H1 (cell line): ENCODE results near the gene CXorf65. TPM values are rescaled to one million over a fixed set of nuclear protein-coding genes. Genes with fewer than 3 reads are reported as not detected.

Source experiments
- CTCF ChIA-PET: fragments of 300-600 bp; sonication (Branson Sonifier 250); formaldehyde crosslinking; loops from one replicate; lab custom pipeline; 2021; ENCODE audit not compliant: partially characterized antibody; lab: Charles Lee
- POLR2A ChIA-PET: fragments of 300-600 bp; sonication (Branson Sonifier 250); formaldehyde crosslinking; loops from one replicate; lab custom pipeline; 2021; ENCODE audit warnings: inconsistent platforms; ENCODE audit not compliant: partially characterized antibody; lab: Charles Lee
- DNase-seq, 2 experiments: peaks; one replicate each; pipeline versions ENCODE4 v3.0.0 to v3.0.0-alpha.2; 2010 to 2022; ENCODE audit warnings: low spot score in 2 of 2, low read depth in 1 of 2, mixed read lengths in 1 of 2
- FAIRE-seq: peaks from 2 replicates; lab custom pipeline; 2011; peaks lifted over from hg19 to GRCh38; lab: Jason Lieb, UNC
- H2AFZ ChIP-seq: 2 replicates; pipeline ENCODE4 v1.8.1; 2012; ENCODE audit warnings: low read length, inconsistent platforms
- H2AK5ac ChIP-seq: 2 replicates; pipeline ENCODE4 v1.6.1; 2013; ENCODE audit warnings: low read depth, low read length
- H2BK120ac ChIP-seq: replicated peaks from 2 replicates; pipeline ENCODE3; 2013; ENCODE audit warnings: low read depth, low read length, inconsistent platforms
- H2BK12ac ChIP-seq: 2 replicates; pipeline ENCODE4 v1.6.1; 2013; ENCODE audit warnings: low read depth, low read length
- H2BK15ac ChIP-seq: 2 replicates; pipeline ENCODE4 v1.6.1; 2013; ENCODE audit warnings: low read length
- H2BK20ac ChIP-seq: 2 replicates; pipeline ENCODE4 v1.6.1; 2013; ENCODE audit warnings: low read length
- H2BK5ac ChIP-seq: 2 replicates; pipeline ENCODE4 v1.6.1; 2013; ENCODE audit warnings: low read depth, low read length
- H3K14ac ChIP-seq: 2 replicates; pipeline ENCODE4 v1.6.1; 2013; ENCODE audit warnings: inconsistent platforms; ENCODE audit not compliant: insufficient read length
- H3K18ac ChIP-seq: 2 replicates; pipeline ENCODE4 v1.6.1; 2013; ENCODE audit warnings: low read length; ENCODE audit errors: extremely low read depth
- H3K23ac ChIP-seq: 2 replicates; pipeline ENCODE4 v1.6.1; 2013; ENCODE audit warnings: inconsistent platforms; ENCODE audit not compliant: insufficient read length
- H3K23me2 ChIP-seq: 2 replicates; pipeline ENCODE4 v1.6.1; 2013; ENCODE audit warnings: low read depth, low read length
- H3K27ac ChIP-seq: 2 replicates; pipeline ENCODE4 v1.6.1; 2011; ENCODE audit warnings: low read depth, low read length, inconsistent platforms
- H3K27me3 ChIP-seq, 4 experiments: replicated peaks in 1 of 4; 1 replicate in 1 of 4; 2 replicates in 3 of 4; pipeline versions ENCODE4 v1.6.1 to v1.8.1; 2011 to 2013; ENCODE audit warnings: low read length in 3 of 4, mild to moderate bottlenecking in 3 of 4, inconsistent platforms in 2 of 4, mixed read lengths in 2 of 4, moderate library complexity in 1 of 4; ENCODE audit not compliant: control insufficient read depth in 3 of 4, insufficient read depth in 3 of 4; ENCODE audit errors: extremely low read depth in 1 of 4
- H3K36me3 ChIP-seq, 4 experiments: 2 replicates each; pipeline versions ENCODE4 v1.6.1 to v1.8.1; 2011 to 2013; ENCODE audit warnings: mild to moderate bottlenecking in 4 of 4, low read length in 3 of 4, moderate library complexity in 2 of 4, control low read depth in 1 of 4, inconsistent platforms in 1 of 4; ENCODE audit not compliant: insufficient read depth in 4 of 4, control insufficient read depth in 2 of 4
- H3K4ac ChIP-seq: replicated peaks from 2 replicates; pipeline ENCODE3; 2013; ENCODE audit warnings: low read length, low read depth, mixed read lengths, inconsistent platforms; ENCODE audit not compliant: insufficient read length
- H3K4me1 ChIP-seq, 4 experiments: replicated peaks in 1 of 4; 1 replicate in 1 of 4; 2 replicates in 3 of 4; pipeline versions ENCODE4 v1.6.1 to v1.8.1; 2011 to 2013; ENCODE audit warnings: low read length in 3 of 4, inconsistent platforms in 2 of 4, mixed read lengths in 1 of 4; ENCODE audit not compliant: insufficient read depth in 4 of 4, control insufficient read depth in 3 of 4
- H3K4me2 ChIP-seq, 2 experiments: 2 replicates each; pipeline versions ENCODE4 v1.6.1 to v1.8.1; 2011 to 2013; ENCODE audit warnings: low read depth in 2 of 2, low read length in 2 of 2, control low read depth in 1 of 2, inconsistent platforms in 1 of 2, mild to moderate bottlenecking in 1 of 2; ENCODE audit not compliant: insufficient read depth in 1 of 2
- H3K4me3 ChIP-seq, 4 experiments: fragments of 200-600, 300-600 bp in 1 of 4; sonication (generic), shearing (Covaris generic), sonication (Bioruptor Twin) in 1 of 4; 2 replicates each; pipeline versions ENCODE4 v1.5.1 to v1.8.1; 2011 to 2016; ENCODE audit warnings: low read length in 4 of 4, low read depth in 3 of 4, control low read depth in 2 of 4, inconsistent platforms in 2 of 4, mild to moderate bottlenecking in 2 of 4, mixed read lengths in 1 of 4, moderate library complexity in 1 of 4; ENCODE audit not compliant: insufficient read depth in 2 of 4; ENCODE audit errors: extremely low read depth in 1 of 4
- H3K56ac ChIP-seq: replicated peaks from 2 replicates; pipeline ENCODE3; 2013; ENCODE audit warnings: low read depth, mild to moderate bottlenecking, mixed read lengths, low read length, inconsistent platforms; ENCODE audit not compliant: insufficient read length
- H3K79me1 ChIP-seq: 2 replicates; pipeline ENCODE4 v1.6.1; 2013; ENCODE audit warnings: low read depth, low read length, control low read depth
- H3K79me2 ChIP-seq, 2 experiments: 2 replicates each; pipeline versions ENCODE4 v1.6.1 to v1.8.1; 2012 to 2013; ENCODE audit warnings: low read length in 2 of 2, mild to moderate bottlenecking in 2 of 2, inconsistent platforms in 1 of 2; ENCODE audit not compliant: insufficient read depth in 2 of 2, control insufficient read depth in 1 of 2
- H3K9ac ChIP-seq, 4 experiments: replicated peaks in 1 of 4; 1 replicate in 1 of 4; 2 replicates in 3 of 4; pipeline versions ENCODE4 v1.6.1 to v1.8.1; 2011 to 2013; ENCODE audit warnings: low read depth in 3 of 4, low read length in 3 of 4, control low read depth in 2 of 4, mild to moderate bottlenecking in 2 of 4, moderate library complexity in 2 of 4, inconsistent platforms in 1 of 4; ENCODE audit errors: extremely low read depth in 1 of 4
- H3K9me3 ChIP-seq, 2 experiments: 2 replicates each; pipeline versions ENCODE4 v1.6.1 to v1.8.1; 2012 to 2013; ENCODE audit warnings: mild to moderate bottlenecking in 2 of 2, moderate library complexity in 2 of 2, control low read depth in 1 of 2, inconsistent platforms in 1 of 2, low read depth in 1 of 2, low read length in 1 of 2, mixed read lengths in 1 of 2; ENCODE audit not compliant: insufficient read depth in 2 of 2
- H4K20me1 ChIP-seq, 2 experiments: replicated peaks in 1 of 2; 2 replicates each; pipeline versions ENCODE3 to v1.8.1; 2011 to 2013; ENCODE audit warnings: inconsistent platforms in 2 of 2, low read length in 2 of 2, mild to moderate bottlenecking in 1 of 2; ENCODE audit not compliant: insufficient read depth in 2 of 2, control insufficient read depth in 1 of 2
- H4K5ac ChIP-seq: 2 replicates; pipeline ENCODE4 v1.6.1; 2013; ENCODE audit warnings: low read length, low read depth, mixed read lengths, inconsistent platforms; ENCODE audit not compliant: insufficient read length
- H4K8ac ChIP-seq: 2 replicates; pipeline ENCODE4 v1.8.0; 2013; ENCODE audit warnings: mild to moderate bottlenecking, moderate library complexity, low read length, inconsistent platforms; ENCODE audit not compliant: insufficient read depth; ENCODE audit errors: extremely low read depth
- H4K91ac ChIP-seq: replicated peaks from 2 replicates; pipeline ENCODE3; 2013; ENCODE audit warnings: low read length, mixed read lengths, inconsistent platforms; ENCODE audit not compliant: insufficient read length
- ATF3 ChIP-seq: IDR thresholded peaks from 2 replicates; pipeline ENCODE4 v1.6.1; 2011; ENCODE audit warnings: low read depth, mild to moderate bottlenecking, low read length; ENCODE audit not compliant: insufficient read depth
- BACH1 ChIP-seq: IDR thresholded peaks from 2 replicates; pipeline ENCODE4 v1.6.1; 2012; ENCODE audit warnings: low read length, improper control_type of control experiment
- GTF2F1 ChIP-seq: IDR thresholded peaks from 2 replicates; pipeline ENCODE4 v1.6.1; 2012; ENCODE audit warnings: low read depth, low read length, improper control_type of control experiment, borderline replicate concordance
- MAX ChIP-seq: IDR thresholded peaks from 2 replicates; pipeline ENCODE4 v1.6.1; 2012; ENCODE audit warnings: inconsistent platforms
- NRF1 ChIP-seq: IDR thresholded peaks from 2 replicates; pipeline ENCODE4 v1.6.1; 2011; ENCODE audit warnings: mild to moderate bottlenecking, low read depth, low read length, improper control_type of control experiment
- RAD21 ChIP-seq, 2 experiments: IDR thresholded peaks in 1 of 2; conservative IDR thresholded peaks in 1 of 2; 2 replicates each; pipeline ENCODE4 v1.6.1; 2011; ENCODE audit warnings: low read depth in 2 of 2, low read length in 2 of 2, improper control_type of control experiment in 1 of 2, inconsistent platforms in 1 of 2, mild to moderate bottlenecking in 1 of 2, moderate library complexity in 1 of 2
- RNF2 ChIP-seq: fragments of 200-900, 300-1000 bp; sonication (generic); IDR thresholded peaks from 2 replicates; pipeline ENCODE4 v1.7.1; 2016; ENCODE audit warnings: borderline replicate concordance, low read depth, mild to moderate bottlenecking, antibody characterized with exemption, low read length; ENCODE audit not compliant: poor library complexity, severe bottlenecking; ENCODE audit errors: missing control alignments
- SIN3A ChIP-seq, 2 experiments: IDR thresholded peaks in 1 of 2; conservative IDR thresholded peaks in 1 of 2; 2 replicates each; pipeline ENCODE4 v1.6.1; 2011 to 2012; ENCODE audit warnings: low read length in 2 of 2, improper control_type of control experiment in 1 of 2, low read depth in 1 of 2, mild to moderate bottlenecking in 1 of 2
- SIRT6 ChIP-seq: IDR thresholded peaks from one replicate; pipeline ENCODE4 v1.7.1; 2012; ENCODE audit warnings: low read length, inconsistent platforms
- SRF ChIP-seq: IDR thresholded peaks from 2 replicates; pipeline ENCODE4 v1.6.1; 2011; ENCODE audit warnings: mild to moderate bottlenecking, low read depth, low read length, moderate library complexity
- SUZ12 ChIP-seq: fragments of 200-600 bp; sonication (generic); IDR thresholded peaks from 2 replicates; pipeline ENCODE4 v1.6.1; 2012; ENCODE audit warnings: mild to moderate bottlenecking, inconsistent platforms, low read length, moderate library complexity, mixed read lengths
- TBP ChIP-seq: IDR thresholded peaks from 2 replicates; pipeline ENCODE4 v1.6.1; 2011; ENCODE audit warnings: low read depth, low read length, improper control_type of control experiment
- whole genome bisulfite sequencing, 2 experiments: shearing (Covaris generic) in 1 of 2; methylation state at CpG; one replicate each; pipeline versions ENCODE4 v1.1.6 to v1.1.7; 2013 to 2015; ENCODE audit warnings: low lambda C conversion rate in 2 of 2, mixed read lengths in 2 of 2, inconsistent platforms in 1 of 2, low coverage in 1 of 2, missing lambda C conversion rate in 1 of 2; ENCODE audit not compliant: insufficient replicate concordance in 2 of 2, insufficient coverage in 1 of 2, insufficient read length in 1 of 2; ENCODE audit errors: extremely low coverage in 1 of 2, missing lambda C conversion rate in 1 of 2; 5-methylcytosine and 5-hydroxymethylcytosine counted together
- polyA plus RNA-seq, 7 experiments: library from polyadenylated mRNA; depleted of rRNA in 3 of 7; stranded (reverse) in 5 of 7; unstranded in 2 of 7; fragments of >200 nt in 5 of 7; fragments of 200-250 nt in 2 of 7; gene quantifications; 1 replicate in 5 of 7; 2 replicates in 1 of 7; 4 replicates in 1 of 7; pipeline versions ENCODE4 v1.2.1 to v1.2.3, GENCODE V29; 2011 to 2013; ENCODE audit warnings: missing spikeins in 2 of 7, mixed read lengths in 2 of 7
- total RNA-seq: library from RNA; stranded (reverse); fragmentation: NEBNext Ultra II Directional; extraction: Animal tissue kit (Norgen Biotek cat#: 25700); gene quantifications from 2 replicates; pipeline ENCODE4 v1.2.1, GENCODE V29; 2021

CXorf65 gene
- total and polyA plus RNA-seq, 2 of the 8 experiments (the other 6 are each of a cell fraction or from before 2014, with no cell fraction given) = not detected

- POLR2A ChIA-PET = interaction anchor here (1.0 to 1.5 kb wide), 5 partner anchors 10 to 100 kb away, joined by 3 to 4 read pairs (median 3); no protein-coding TSS in a partner anchor
- H3K9ac ChIP-seq = no peak within 1 kb of the TSS; a peak in 2 of 7 replicates
- TF ChIP-seq NRF1 (no peak), SRF (no peak), RAD21 (IDR thresholded peaks at IDR 0.05 in 1 of 2, conservative IDR thresholded peaks at IDR 0.05 in 1 of 2; ENCODE audit: low read depth in 2 of 2, low read length in 2 of 2) (0 out of 4 replicates have a peak, but pooled peaks of 1 of the 2 experiments have one; percentile 2), BACH1 (no peak), ATF3 (no peak), SUZ12 (no peak), SIN3A (conservative IDR thresholded peaks at IDR 0.05 in 1 of 2, IDR thresholded peaks at IDR 0.05 in 1 of 2; ENCODE audit: low read depth in 1 of 2, low read length in 2 of 2) (no peak), SIRT6 (no peak), MAX (no peak), RNF2 (no peak), TBP (no peak), GTF2F1 (no peak)
Measured at GRCh38 chrX:71144651-71145050, 38.1 kb upstream of the CXorf65 start, which contains the start of gene NLGN3. Gene NLGN3 (plus strand): TSS chrX:71144841. CDS start chrX:71147750, 2,909 bp downstream.

More at GRCh38 chrX:71144651-71145050, 38.1 kb upstream of the CXorf65 start, which contains the start of gene NLGN3:
- H4K5ac ChIP-seq = peak within 1 kb of the TSS; percentile 18
- no peak within 1 kb of the TSS for H3K4ac ChIP-seq
- no peak within 1 kb of the TSS for H2AK5ac ChIP-seq
- DNase-seq (peak in 1 of 2 experiments; percentile 60), FAIRE-seq (no peak)
- no peak within 1 kb of the TSS for H3K27ac ChIP-seq
- H3K79me1 ChIP-seq = no peaks in the 10 kb centered on the region
- no peak within 1 kb of the TSS for H2BK5ac ChIP-seq
- H2BK12ac ChIP-seq = no peak within 1 kb of the TSS
- no peak within 1 kb of the TSS for H3K23ac ChIP-seq
- no peaks in the 10 kb centered on the region for H4K20me1 ChIP-seq
- no peak within 1 kb of the TSS for H4K8ac ChIP-seq
- H2BK15ac ChIP-seq = no peak within 1 kb of the TSS
- no peak within 1 kb of the TSS for H3K14ac ChIP-seq
- no peaks in the 10 kb centered on the region for H3K9me3 ChIP-seq
- H3K4me2 ChIP-seq = peak within 1 kb of the TSS; percentile 75 to 89
- no peak within 1 kb of the TSS for H2BK20ac ChIP-seq
- no peak within 1 kb of the TSS for H2BK120ac ChIP-seq
- CTCF ChIA-PET = interaction anchor here (1.0 to 1.4 kb wide), 3 partner anchors 17 to 45 kb away, joined by 3 to 4 read pairs (median 4); no protein-coding TSS in a partner anchor
- no peak within 1 kb of the TSS for H3K18ac ChIP-seq
- no peak within 1 kb of the TSS for H3K56ac ChIP-seq
- 0% methylated on average over 4 of the region's 28 CpGs; no CpG with 5 or more reads in 1 of the 2 experiments for WGBS, 2 experiments
- peaks cover 5% of the 10 kb centered on the region; the same call in 1 of the 2 replicates for H3K23me2 ChIP-seq
- no peaks in the 10 kb centered on the region for H3K79me2 ChIP-seq
- H4K91ac ChIP-seq = no peak within 1 kb of the TSS
- no peaks in the 10 kb centered on the region for H3K27me3 ChIP-seq
- peaks cover 4 to 17% (median 6%) of the 10 kb centered on the region in 4 experiments for H3K4me1 ChIP-seq
- peaks cover 0 to 10% (median 3%) of the 10 kb centered on the region in 4 experiments; a peak in 3 of 8 replicates for H3K36me3 ChIP-seq
- H2AFZ ChIP-seq = no peak within 1 kb of the TSS
- H3K4me3 ChIP-seq = peak within 1 kb of the TSS; percentile 63 to 79 (median 66)
